ENCODE measurements around the gene SAE1. TPM values are rescaled to one million over a fixed set of nuclear protein-coding genes. Genes with fewer than 3 reads are reported as not detected.

SAE1 gene
- total RNA-seq, 2 experiments from 2014 or later: 154 to 157 TPM

DNA sequence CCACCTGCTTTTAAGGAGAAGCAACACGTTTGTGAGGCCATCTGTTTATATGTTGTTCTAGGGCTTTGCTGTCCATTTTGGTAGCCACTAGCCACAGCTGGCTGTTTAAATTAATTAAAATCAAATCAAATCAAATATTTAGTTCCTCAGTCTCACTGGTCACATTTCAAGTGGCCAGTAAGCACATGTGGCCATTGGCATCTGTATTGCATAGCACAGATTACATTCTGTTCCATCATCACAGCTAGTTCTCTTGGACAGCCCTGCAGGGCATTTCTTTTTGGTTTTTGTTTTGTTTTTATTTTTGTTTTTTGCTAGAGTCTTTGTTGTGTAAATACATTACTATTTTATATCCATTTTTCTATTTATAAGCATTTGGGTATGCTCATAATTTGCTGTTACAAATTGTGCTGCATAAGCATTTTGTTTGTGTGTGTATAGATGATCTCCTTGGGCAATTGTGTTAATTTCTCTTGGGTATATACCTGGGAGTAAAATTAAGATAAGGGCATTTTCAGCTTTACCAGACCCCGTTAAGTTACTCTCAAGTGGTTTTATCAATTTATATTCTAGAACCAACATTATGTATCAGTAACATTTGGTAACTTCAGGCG is 31.3 kb downstream of the SAE1 start:
- H3K36me3 Mint-ChIP-seq: peaks cover 28% of the 10 kb centered on the region
- intact Hi-C loops (cut with micrococcal nuclease): no loop called here
- peaks cover 40% of the 10 kb centered on the region for H3K4me1 Mint-ChIP-seq (ENCODE audit: low read depth)
- DNase-seq: no peak
- H3K4me3 Mint-ChIP-seq: no peak overlapping the region
- no peaks in the 10 kb centered on the region for H3K9me3 Mint-ChIP-seq
- no peak overlapping the region for H3K27ac Mint-ChIP-seq
- ChIA-PET CTCF (interaction anchor here (1.5 to 10.2 kb wide), 3 partner anchors 12 to 84 kb away, joined by 3 to 103 read pairs (median 28); no protein-coding TSS in a partner anchor), POLR2A (no interaction called here)
- no peaks in the 10 kb centered on the region for H3K27me3 Mint-ChIP-seq

- peaks cover 33% of the 10 kb centered on the region for H3K36me3 Mint-ChIP-seq
- intact Hi-C loops (cut with micrococcal nuclease): no loop called here
- H3K9me3 Mint-ChIP-seq: no peaks in the 10 kb centered on the region
- no peak overlapping the region for H3K27ac Mint-ChIP-seq
- CTCF ChIA-PET: interaction anchor here (0.8 kb wide), 1 partner anchor 18 kb away, joined by 3 read pairs; no protein-coding TSS in a partner anchor
- peaks cover 6% of the 10 kb centered on the region for H3K4me1 Mint-ChIP-seq (ENCODE audit: low read depth)
- DNase-seq: no peak
- POLR2A ChIA-PET: interaction anchor here (0.7 kb wide), 1 partner anchor 9 kb away, joined by 4 read pairs; no protein-coding TSS in a partner anchor
- no peaks in the 10 kb centered on the region for H3K27me3 Mint-ChIP-seq
- no peak overlapping the region for H3K4me3 Mint-ChIP-seq
Observed at GRCh38 chr19:47168065-47168464, 37.4 kb downstream of the SAE1 start.

DNA sequence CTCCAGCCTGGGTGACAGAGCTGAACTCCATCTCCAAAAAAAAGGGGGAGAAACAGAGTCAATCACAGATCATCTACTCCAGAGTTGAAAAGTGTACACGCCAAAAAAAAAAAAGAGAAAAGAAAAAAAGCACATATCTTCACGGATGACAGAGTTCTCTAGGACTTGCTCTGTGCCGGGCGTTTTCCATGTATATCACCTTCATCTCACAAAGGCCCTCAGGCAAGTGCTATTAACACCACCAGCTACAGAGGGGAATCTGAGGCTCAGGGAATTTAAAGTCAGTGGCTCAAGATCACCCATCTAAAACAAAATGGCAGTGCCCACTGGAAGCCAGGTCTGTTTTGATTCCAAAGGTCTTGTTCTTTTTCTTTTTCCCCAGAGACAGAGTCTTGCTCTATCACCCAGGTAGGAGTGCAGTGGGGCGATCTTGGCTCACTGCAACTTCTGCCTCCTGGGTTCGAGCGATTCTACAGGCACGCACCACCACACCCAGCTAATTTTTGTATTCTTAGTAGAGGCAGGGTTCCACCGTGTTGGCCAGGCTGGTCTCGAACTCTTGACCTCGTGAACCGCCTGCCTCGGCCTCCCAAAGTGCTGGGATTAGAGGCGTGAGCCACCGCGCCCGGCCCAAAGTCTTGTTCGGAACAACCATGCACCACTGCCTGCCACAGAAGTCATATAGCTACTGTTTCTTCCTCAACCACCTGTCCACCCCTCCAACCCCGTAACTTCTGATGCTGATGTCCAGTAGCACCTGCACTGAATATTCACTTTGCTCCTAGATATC is 42.2 kb downstream of the SAE1 start:
- intact Hi-C loops (cut with micrococcal nuclease): no loop called here
- H3K27me3 Mint-ChIP-seq: no peaks in the 10 kb centered on the region
- ChIA-PET CTCF (interaction anchor here (1.3 kb wide), 1 partner anchor 38 kb away, joined by 4 read pairs; no protein-coding TSS in a partner anchor), POLR2A (no interaction called here)
- no peak overlapping the region for H3K4me3 Mint-ChIP-seq
- DNase-seq: no peak
- peaks cover 59% of the 10 kb centered on the region for H3K36me3 Mint-ChIP-seq
- H3K9me3 Mint-ChIP-seq: no peaks in the 10 kb centered on the region
- peaks cover 37% of the 10 kb centered on the region for H3K4me1 Mint-ChIP-seq (ENCODE audit: low read depth)
- H3K27ac Mint-ChIP-seq: peak overlapping the region; percentile 38

DNA sequence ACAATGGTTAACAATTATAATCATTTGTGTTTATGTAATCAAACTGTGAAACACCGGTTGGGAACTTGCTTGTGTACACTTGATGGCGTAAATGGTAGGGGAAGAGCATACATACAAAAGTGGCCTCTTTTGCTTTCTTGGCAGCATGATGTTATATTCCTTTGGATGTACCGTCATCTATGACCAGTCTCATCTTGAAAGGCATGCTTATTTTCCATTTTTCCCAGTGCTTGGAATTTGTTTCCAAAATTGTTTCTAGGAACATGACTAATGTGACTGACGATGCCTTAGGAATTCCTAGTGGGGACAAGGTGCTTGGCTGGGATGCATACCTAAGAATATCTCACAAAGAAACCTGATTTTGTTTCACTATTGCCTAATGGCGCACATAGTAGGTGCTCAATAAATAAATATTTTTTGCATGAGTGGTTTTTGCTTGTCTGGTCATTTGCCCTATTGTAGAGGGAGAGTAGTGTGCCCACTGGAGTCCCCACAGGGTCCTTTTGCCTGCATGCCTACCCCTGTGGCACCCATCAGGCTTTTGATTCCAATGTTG is 45.5 kb downstream of the SAE1 start:
- intact Hi-C loops (cut with micrococcal nuclease): loop anchor here (1.0 kb wide), 3 partner anchors 10 to 17 kb away; no protein-coding TSS in a partner anchor
- ChIA-PET POLR2A (interaction anchor here (0.9 to 2.6 kb wide), 6 partner anchors 10 to 68 kb away, joined by 3 to 29 read pairs (median 8); no protein-coding TSS in a partner anchor), CTCF (interaction anchor here (1.1 to 5.0 kb wide), 7 partner anchors 11 to 234 kb away, joined by 4 to 41 read pairs (median 9); partner anchors contain the start of gene SAE1)
- Mint-ChIP-seq H3K4me1 (ENCODE audit: low read depth) (peaks cover 61% of the 10 kb centered on the region), H3K9me3 (no peaks in the 10 kb centered on the region), H3K27ac (peak overlapping the region; percentile 90), H3K4me3 (peak overlapping the region; percentile 49), H3K36me3 (peaks cover 62% of the 10 kb centered on the region), H3K27me3 (no peaks in the 10 kb centered on the region)
- DNase-seq: no peak

GRCh38 chr19:47176627-47177090 is 46.0 kb downstream of the SAE1 start:
- H3K4me3 Mint-ChIP-seq: peak overlapping the region; percentile 49
- intact Hi-C loops (cut with micrococcal nuclease): loop anchor here (1.0 kb wide), 3 partner anchors 10 to 17 kb away; no protein-coding TSS in a partner anchor
- ChIA-PET CTCF (interaction anchor here (1.1 to 5.0 kb wide), 9 partner anchors 11 to 234 kb away, joined by 4 to 41 read pairs (median 9); partner anchors contain the start of genes DHX34 and SAE1), POLR2A (interaction anchor here (0.9 to 2.6 kb wide), 7 partner anchors 10 to 390 kb away, joined by 3 to 29 read pairs (median 7); no protein-coding TSS in a partner anchor)
- peak; percentile 64 for DNase-seq
- H3K36me3 Mint-ChIP-seq: peaks cover 62% of the 10 kb centered on the region
- no peaks in the 10 kb centered on the region for H3K9me3 Mint-ChIP-seq
- no peaks in the 10 kb centered on the region for H3K27me3 Mint-ChIP-seq
- peak overlapping the region; percentile 90 for H3K27ac Mint-ChIP-seq
- H3K4me1 Mint-ChIP-seq (ENCODE audit: low read depth): peaks cover 61% of the 10 kb centered on the region

DNA sequence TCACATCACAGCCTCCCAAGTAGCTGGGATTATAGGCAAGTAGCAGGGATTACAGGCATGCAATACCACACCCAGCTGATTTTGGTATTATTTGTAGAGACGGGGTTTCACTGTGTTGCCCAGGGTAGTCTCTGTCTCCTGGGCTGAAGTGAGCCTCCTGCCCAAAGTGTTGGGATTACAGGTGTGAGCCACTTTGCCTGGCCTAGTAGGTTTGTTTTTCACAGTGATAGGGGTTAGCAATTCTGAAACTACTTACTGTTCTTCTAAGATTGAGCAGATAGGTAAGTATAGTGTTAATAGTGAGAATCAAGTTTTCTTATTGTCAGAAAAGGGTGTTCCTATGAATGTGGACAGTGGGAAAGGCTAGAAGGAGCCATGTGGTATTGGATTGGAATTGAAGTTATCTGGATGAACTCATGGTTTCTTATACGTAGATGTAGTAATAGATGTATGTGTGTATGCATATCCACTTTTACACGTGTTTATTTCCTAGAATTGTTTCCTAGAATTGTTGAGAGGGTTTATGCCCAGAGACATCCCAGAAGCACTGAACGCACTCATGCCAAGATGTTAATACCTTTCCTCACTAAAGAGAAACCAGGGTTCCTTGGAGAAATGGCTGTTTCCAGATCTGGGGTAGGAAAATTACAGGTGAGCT is 49.1 kb downstream of the SAE1 start:
- intact Hi-C loops (cut with micrococcal nuclease): loop anchor here (1.0 kb wide), 1 partner anchor 62 kb away; no protein-coding TSS in a partner anchor
- H3K4me3 Mint-ChIP-seq: no peak overlapping the region
- peak; percentile 51 for DNase-seq
- H3K4me1 Mint-ChIP-seq (ENCODE audit: low read depth): peaks cover 81% of the 10 kb centered on the region
- peak overlapping the region; percentile 77 for H3K27ac Mint-ChIP-seq
- no peaks in the 10 kb centered on the region for H3K9me3 Mint-ChIP-seq
- ChIA-PET POLR2A (no interaction called here), CTCF (interaction anchor here (0.6 to 5.0 kb wide), 5 partner anchors 8 to 363 kb away, joined by 3 to 41 read pairs (median 28); no protein-coding TSS in a partner anchor)
- peaks cover 61% of the 10 kb centered on the region for H3K36me3 Mint-ChIP-seq
- no peaks in the 10 kb centered on the region for H3K27me3 Mint-ChIP-seq

GRCh38 chr19:47183601-47184000 is 53.0 kb downstream of the SAE1 start:
- H3K27me3 Mint-ChIP-seq: no peaks in the 10 kb centered on the region
- H3K27ac Mint-ChIP-seq: peak overlapping the region; percentile 62
- intact Hi-C loops (cut with micrococcal nuclease): no loop called here
- ChIA-PET POLR2A (no interaction called here), CTCF (interaction anchor here (5.1 kb wide), 1 partner anchor 26 kb away, joined by 50 read pairs; no protein-coding TSS in a partner anchor)
- peaks cover 76% of the 10 kb centered on the region for H3K4me1 Mint-ChIP-seq (ENCODE audit: low read depth)
- no peak for DNase-seq
- H3K36me3 Mint-ChIP-seq: peaks cover 48% of the 10 kb centered on the region
- H3K4me3 Mint-ChIP-seq: no peak overlapping the region
- no peaks in the 10 kb centered on the region for H3K9me3 Mint-ChIP-seq

DNA sequence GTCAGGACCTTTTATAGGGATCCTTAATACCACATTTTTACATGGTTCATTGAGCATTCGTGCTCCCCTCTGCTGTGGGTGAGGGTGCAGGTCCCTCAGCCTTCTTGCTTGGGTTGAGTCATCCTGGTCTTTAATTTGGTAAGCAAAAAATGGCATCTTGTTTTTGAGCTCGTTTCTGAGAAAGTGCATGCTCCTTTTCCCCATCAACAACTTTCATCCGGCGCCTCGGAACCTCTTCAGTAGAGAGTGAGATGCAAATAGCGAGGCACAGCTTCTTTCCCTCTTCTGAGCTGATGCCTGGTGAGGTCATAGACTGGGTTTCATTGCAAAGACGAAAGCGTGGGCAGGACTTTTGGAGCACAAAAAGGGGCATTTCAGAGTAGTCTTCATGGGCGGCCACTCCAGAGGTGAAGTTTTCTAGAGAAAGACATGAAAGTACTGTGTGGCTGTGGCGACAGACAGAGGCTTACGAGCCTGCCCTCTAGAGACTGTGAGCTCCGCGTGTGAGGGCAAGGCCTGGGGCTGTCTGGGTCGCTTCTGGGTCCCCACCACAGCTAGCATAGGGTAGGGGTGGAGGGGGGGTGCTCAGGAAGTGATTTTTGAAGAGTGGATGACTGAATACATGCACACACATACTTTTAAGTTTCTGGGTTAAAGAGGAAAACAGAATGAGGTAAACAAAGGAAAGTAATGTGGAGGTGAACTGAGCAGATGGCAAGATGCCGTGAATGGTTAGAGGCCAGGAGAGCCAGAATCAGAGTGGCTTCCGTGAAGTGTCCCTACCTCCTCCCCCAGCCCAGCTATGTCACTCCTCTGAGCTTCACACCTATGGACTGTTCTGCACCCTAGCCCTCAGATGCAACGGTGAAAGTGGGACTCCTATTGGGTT is 56.1 kb downstream of the SAE1 start:
- ChIA-PET CTCF (interaction anchor here (0.5 to 5.1 kb wide), 21 partner anchors 9 to 173 kb away, joined by 3 to 52 read pairs (median 5); partner anchors contain the start of genes INAFM1 and ZC3H4), POLR2A (interaction anchor here (0.9 to 4.0 kb wide), 18 partner anchors 9 to 152 kb away, joined by 3 to 29 read pairs (median 6); partner anchors contain the start of genes CCDC9 and ZC3H4)
- Mint-ChIP-seq H3K4me1 (ENCODE audit: low read depth) (peaks cover 83% of the 10 kb centered on the region), H3K36me3 (peaks cover 53% of the 10 kb centered on the region), H3K9me3 (no peaks in the 10 kb centered on the region), H3K27ac (peak overlapping the region; percentile 88), H3K4me3 (peak overlapping the region; percentile 27), H3K27me3 (no peaks in the 10 kb centered on the region)
- intact Hi-C loops (cut with micrococcal nuclease): loop anchor here (1.0 to 5.0 kb wide), 8 partner anchors 10 to 398 kb away; partner anchors contain the start of genes SLC1A5 and ZC3H4
- DNase-seq: peak; percentile 93

GRCh38 chr19:47187335-47187655 is 56.7 kb downstream of the SAE1 start:
- no peaks in the 10 kb centered on the region for H3K9me3 Mint-ChIP-seq
- peak overlapping the region; percentile 27 for H3K4me3 Mint-ChIP-seq
- ChIA-PET CTCF (interaction anchor here (0.8 to 5.1 kb wide), 12 partner anchors 9 to 152 kb away, joined by 3 to 52 read pairs (median 7); no protein-coding TSS in a partner anchor), POLR2A (interaction anchor here (1.3 to 4.0 kb wide), 14 partner anchors 10 to 93 kb away, joined by 4 to 29 read pairs (median 8); partner anchors contain the start of gene ZC3H4)
- H3K4me1 Mint-ChIP-seq (ENCODE audit: low read depth): peaks cover 78% of the 10 kb centered on the region
- DNase-seq: no peak
- no peaks in the 10 kb centered on the region for H3K27me3 Mint-ChIP-seq
- peak overlapping the region; percentile 88 for H3K27ac Mint-ChIP-seq
- peaks cover 50% of the 10 kb centered on the region for H3K36me3 Mint-ChIP-seq
- intact Hi-C loops (cut with micrococcal nuclease): loop anchor here (2.0 to 5.0 kb wide), 2 partner anchors 58 to 150 kb away; no protein-coding TSS in a partner anchor

GRCh38 chr19:47187797-47188196 is 57.2 kb downstream of the SAE1 start:
- Mint-ChIP-seq H3K4me3 (no peak overlapping the region), H3K36me3 (peaks cover 47% of the 10 kb centered on the region), H3K27me3 (no peaks in the 10 kb centered on the region), H3K4me1 (ENCODE audit: low read depth) (peaks cover 74% of the 10 kb centered on the region), H3K27ac (peak overlapping the region; percentile 88), H3K9me3 (no peaks in the 10 kb centered on the region)
- ChIA-PET POLR2A (interaction anchor here (1.8 to 4.0 kb wide), 5 partner anchors 10 to 57 kb away, joined by 8 to 29 read pairs (median 16); no protein-coding TSS in a partner anchor), CTCF (interaction anchor here (0.8 to 5.1 kb wide), 8 partner anchors 10 to 58 kb away, joined by 3 to 52 read pairs (median 20); no protein-coding TSS in a partner anchor)
- DNase-seq: no peak
- intact Hi-C loops (cut with micrococcal nuclease): loop anchor here (2.0 to 5.0 kb wide), 2 partner anchors 57 to 150 kb away; no protein-coding TSS in a partner anchor

Measured in activated CD4-positive, alpha-beta memory T cell treated with anti-CD3 and anti-CD28 coated beads for 36 hours (primary cell).